Thoracic aorta (tissue), 2 donors: ENCODE results near the gene CSF3R. TPM values are rescaled to one million over a fixed set of nuclear protein-coding genes. Genes with fewer than 3 reads are reported as not detected.
"Not testable (repeated sequence)": the region's sequence is repeated elsewhere in the genome, so short reads cannot be mapped to it uniquely, and the experiment has no call there.

ENCODE experiments used
- ATAC-seq: fragments of 150-250 bp; one replicate; pipeline ENCODE4 v1.8.0; 2017; ENCODE audit warnings: low read depth; ENCODE audit not compliant: insufficient number of reproducible peaks, low FRiP score
- DNase-seq: peaks from one replicate; pipeline ENCODE4 v3.0.0-alpha.2; 2020; ENCODE audit warnings: low spot score
- H3K27ac ChIP-seq, 2 donors: fragments of 200-600 bp; sonication (generic); 1 replicate in 1 of 2; 2 replicates in 1 of 2; pipeline ENCODE4 v1.5.1; 2016; ENCODE audit warnings: mild to moderate bottlenecking in 2 of 2, moderate library complexity in 2 of 2
- H3K27me3 ChIP-seq: fragments of 200-600 bp; sonication (generic); replicated peaks from 2 replicates; pipeline ENCODE4 v1.6.0; 2016; ENCODE audit warnings: mild to moderate bottlenecking; ENCODE audit not compliant: insufficient read depth
- H3K36me3 ChIP-seq: fragments of 200-600 bp; sonication (generic); one replicate; pipeline ENCODE4 v1.5.1; 2016
- H3K4me1 ChIP-seq, 2 donors: fragments of 200-600 bp; sonication (generic); 1 replicate in 1 of 2; 2 replicates in 1 of 2; pipeline versions ENCODE4 v1.5.1 to v1.6.0; 2016; ENCODE audit warnings: low read depth in 2 of 2, mild to moderate bottlenecking in 1 of 2; ENCODE audit not compliant: control insufficient read depth in 1 of 2
- H3K4me3 ChIP-seq: fragments of 200-600 bp; sonication (generic); 2 replicates; pipeline ENCODE4 v1.5.1; 2016; ENCODE audit warnings: mild to moderate bottlenecking
- H3K9me3 ChIP-seq: fragments of 200-600 bp; sonication (generic); 2 replicates; pipeline ENCODE4 v1.5.1; 2016
- CTCF ChIP-seq: fragments of 200-600 bp; sonication (generic); IDR thresholded peaks from one replicate; pipeline ENCODE4 v1.5.1; 2019; ENCODE audit warnings: antibody characterized with exemption
- total RNA-seq, 2 donors: library from RNA; depleted of rRNA; stranded (reverse); fragments of >200 nt; gene quantifications; one replicate each; pipeline versions ENCODE4 v1.1.0 to v1.2.3, GENCODE V29; 2016

The CSF3R gene
- total RNA-seq, 2 donors from 2014 or later = 28.6 to 43.7 TPM

GRCh38 chr1:36511804-36512798, 29.4 kb upstream of the CSF3R start:
- Histone ChIP-seq H3K36me3 (no peaks in the 10 kb centered on the region), H3K27me3 (no peaks in the 10 kb centered on the region), H3K9me3 (no peaks in the 10 kb centered on the region), H3K4me3 (no peak overlapping the region), H3K27ac (no peak overlapping the region), H3K4me1 (no peaks in the 10 kb centered on the region)
- no peak for ATAC-seq
- DNase-seq = no peak
- TF ChIP-seq CTCF = no peak

- not testable (repeated sequence) for H3K4me1 ChIP-seq, ATAC-seq, H3K27me3 ChIP-seq, H3K9me3 ChIP-seq, DNase-seq, H3K27ac ChIP-seq, H3K4me3 ChIP-seq, H3K36me3 ChIP-seq
Measured at GRCh38 chr1:36511220-36511619, 28.5 kb upstream of the CSF3R start.

GRCh38 chr1:36510418-36510817, 27.7 kb upstream of the CSF3R start:
- ATAC-seq (no peak), DNase-seq (no peak)
- H3K9me3 ChIP-seq = no peaks in the 10 kb centered on the region
- TF ChIP-seq CTCF = no peak
- no peak overlapping the region for H3K27ac ChIP-seq
- H3K36me3 ChIP-seq = no peaks in the 10 kb centered on the region
- no peak overlapping the region for H3K4me3 ChIP-seq
- no peaks in the 10 kb centered on the region for H3K4me1 ChIP-seq
- no peaks in the 10 kb centered on the region for H3K27me3 ChIP-seq

DNA sequence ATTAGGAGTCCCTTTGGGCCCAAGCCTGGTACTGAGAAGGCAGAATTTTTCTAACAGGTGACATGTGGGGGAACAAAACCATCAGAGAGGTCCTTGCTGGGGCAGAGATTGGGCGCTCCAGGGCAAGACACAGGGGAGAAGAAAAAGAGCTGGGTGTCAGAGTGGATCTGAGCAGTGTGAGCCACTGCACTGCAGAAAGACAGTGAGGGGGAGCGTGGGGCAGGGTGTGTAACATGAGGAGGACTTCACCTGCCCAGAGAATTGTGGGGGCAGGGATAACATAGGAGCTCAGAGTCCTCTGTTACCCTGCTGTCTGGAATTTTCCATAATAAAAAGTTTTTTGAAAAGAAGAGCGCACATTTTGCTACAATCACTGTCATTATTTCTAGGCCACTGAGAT, 25.5 kb upstream of the CSF3R start:
- no peak for TF ChIP-seq CTCF
- no peak for ATAC-seq

GRCh38 chr1:36506276-36506920, 23.7 kb upstream of the CSF3R start:
- no peak for ATAC-seq
- H3K27me3 ChIP-seq = no peaks in the 10 kb centered on the region
- no peaks in the 10 kb centered on the region for H3K9me3 ChIP-seq
- no peak for DNase-seq
- no peak overlapping the region for H3K4me3 ChIP-seq
- H3K36me3 ChIP-seq = no peaks in the 10 kb centered on the region
- H3K4me1 ChIP-seq = no peaks in the 10 kb centered on the region
- no peak for TF ChIP-seq CTCF
- H3K27ac ChIP-seq = no peak overlapping the region

More for the DNA sequence above, 25.5 kb upstream of the CSF3R start:
- Histone ChIP-seq H3K27me3 (no peaks in the 10 kb centered on the region), H3K4me3 (no peak overlapping the region), H3K4me1 (no peaks in the 10 kb centered on the region), H3K9me3 (no peaks in the 10 kb centered on the region), H3K36me3 (no peaks in the 10 kb centered on the region), H3K27ac (no peak overlapping the region)
- no peak for DNase-seq
